ENCODE measurements around the gene PRUNE2. TPM values are rescaled to one million over a fixed set of nuclear protein-coding genes. Genes with fewer than 3 reads are reported as not detected.
"Not testable (repeated sequence)": the region's sequence is repeated elsewhere in the genome, so short reads cannot be mapped to it uniquely, and the experiment has no call there.

PRUNE2 gene
- total RNA-seq, 1 experiment from 2014 or later, result 2.0 TPM

DNA sequence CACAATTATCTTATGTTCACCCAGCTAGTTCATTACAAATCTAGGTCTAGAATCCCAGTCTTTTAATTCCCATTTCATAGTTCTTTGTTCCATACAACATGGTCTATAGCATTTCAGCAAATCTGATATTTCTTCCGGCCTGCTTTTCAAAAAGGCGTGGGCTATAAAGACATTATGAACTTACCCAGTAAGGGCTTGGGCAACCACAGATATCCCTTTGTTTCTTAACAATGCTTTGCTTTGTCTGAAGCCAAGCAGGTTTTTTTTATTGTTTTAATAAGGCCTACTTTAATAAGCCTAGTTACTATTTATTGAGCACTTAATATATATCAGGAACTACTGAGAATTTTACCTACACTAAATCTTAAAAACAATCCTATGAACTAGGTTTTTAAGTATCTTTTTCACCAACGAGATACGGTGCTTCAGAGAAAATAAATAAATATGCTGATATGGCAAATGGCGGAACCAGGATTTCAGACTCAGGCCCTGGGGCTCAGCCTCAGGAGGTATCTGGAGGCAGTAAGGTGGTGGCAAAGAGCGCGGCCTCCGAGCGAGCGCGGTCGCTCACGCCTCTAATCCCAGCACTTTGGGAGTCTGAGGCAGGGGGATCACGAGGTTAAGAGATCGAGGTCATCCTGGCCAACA is 112.0 kb downstream of the PRUNE2 start:
- no peak for DNase-seq (ENCODE audit: low read depth)

DNA sequence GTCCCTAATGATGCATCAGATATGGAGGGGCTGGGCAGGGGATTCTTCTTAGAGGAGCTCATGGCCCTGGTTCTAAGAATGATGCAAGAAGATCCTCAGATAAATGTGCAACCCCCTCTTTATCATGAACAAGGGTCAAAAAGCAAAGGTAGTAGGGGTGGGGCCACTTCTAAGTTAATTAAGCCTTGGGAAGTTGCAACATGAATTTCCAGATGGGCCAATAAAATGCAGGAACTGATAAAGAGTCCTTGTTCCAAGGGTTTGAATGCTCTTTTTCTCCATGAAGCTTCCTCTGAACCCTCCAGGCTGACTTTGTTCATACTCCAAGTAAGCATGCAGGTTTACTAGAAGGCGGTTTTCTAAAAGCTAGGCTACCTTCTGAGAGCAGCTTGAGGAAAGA is 116.1 kb downstream of the PRUNE2 start:
- no peak for DNase-seq (ENCODE audit: low read depth)

DNA sequence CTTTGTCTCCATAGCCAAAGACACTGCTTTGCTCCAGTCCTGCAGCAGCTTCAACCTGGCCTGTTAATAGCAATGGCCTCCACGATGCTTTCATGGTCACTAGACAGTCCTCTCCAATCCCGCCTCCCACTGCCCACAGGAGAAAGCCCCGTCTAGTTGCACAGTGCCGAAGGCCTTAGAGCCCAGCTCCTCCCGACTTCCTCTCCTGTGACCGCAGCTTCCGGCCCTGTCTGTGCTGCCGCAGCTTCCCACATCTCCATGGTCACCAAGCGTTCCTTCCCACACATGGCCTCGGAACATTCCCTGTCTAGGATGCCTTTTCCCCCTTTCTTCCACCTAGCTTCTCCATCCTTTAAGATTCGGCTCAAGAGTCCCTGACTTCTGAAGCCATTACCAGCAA is 118.2 kb downstream of the PRUNE2 start:
- DNase-seq (ENCODE audit: low read depth), result peak; percentile 23

DNA sequence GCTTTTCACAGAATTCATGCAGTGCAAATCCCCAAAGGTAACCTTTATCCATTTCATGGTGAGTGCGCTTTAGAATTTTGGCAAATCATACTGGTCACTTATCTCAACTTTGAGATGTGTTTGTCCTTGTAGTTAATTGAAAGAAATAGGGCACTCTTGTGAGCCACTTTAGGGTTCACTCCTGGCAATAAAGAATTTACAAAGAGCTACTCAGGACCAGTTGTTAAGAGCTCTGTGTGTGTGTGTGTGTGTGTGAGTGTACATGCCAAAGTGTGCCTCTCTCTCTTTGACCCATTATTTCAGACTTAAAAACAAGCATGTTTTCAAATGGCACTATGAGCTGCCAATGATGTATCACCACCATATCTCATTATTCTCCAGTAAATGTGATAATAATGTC is 120.4 kb downstream of the PRUNE2 start:
- no peak for DNase-seq (ENCODE audit: low read depth)

DNA sequence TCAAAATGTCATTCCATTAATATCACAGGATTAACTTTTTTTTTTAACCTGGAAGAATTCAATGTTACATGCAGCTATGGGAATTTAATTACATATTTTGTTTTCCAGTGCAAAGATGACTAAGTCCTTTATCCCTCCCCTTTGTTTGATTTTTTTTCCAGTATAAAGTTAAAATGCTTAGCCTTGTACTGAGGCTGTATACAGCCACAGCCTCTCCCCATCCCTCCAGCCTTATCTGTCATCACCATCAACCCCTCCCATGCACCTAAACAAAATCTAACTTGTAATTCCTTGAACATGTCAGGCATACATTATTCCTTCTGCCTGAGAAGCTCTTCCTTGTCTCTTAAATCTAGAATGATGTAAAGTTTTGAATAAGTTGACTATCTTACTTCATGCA is 121.0 kb downstream of the PRUNE2 start:
- DNase-seq (ENCODE audit: low read depth), result no peak

DNA sequence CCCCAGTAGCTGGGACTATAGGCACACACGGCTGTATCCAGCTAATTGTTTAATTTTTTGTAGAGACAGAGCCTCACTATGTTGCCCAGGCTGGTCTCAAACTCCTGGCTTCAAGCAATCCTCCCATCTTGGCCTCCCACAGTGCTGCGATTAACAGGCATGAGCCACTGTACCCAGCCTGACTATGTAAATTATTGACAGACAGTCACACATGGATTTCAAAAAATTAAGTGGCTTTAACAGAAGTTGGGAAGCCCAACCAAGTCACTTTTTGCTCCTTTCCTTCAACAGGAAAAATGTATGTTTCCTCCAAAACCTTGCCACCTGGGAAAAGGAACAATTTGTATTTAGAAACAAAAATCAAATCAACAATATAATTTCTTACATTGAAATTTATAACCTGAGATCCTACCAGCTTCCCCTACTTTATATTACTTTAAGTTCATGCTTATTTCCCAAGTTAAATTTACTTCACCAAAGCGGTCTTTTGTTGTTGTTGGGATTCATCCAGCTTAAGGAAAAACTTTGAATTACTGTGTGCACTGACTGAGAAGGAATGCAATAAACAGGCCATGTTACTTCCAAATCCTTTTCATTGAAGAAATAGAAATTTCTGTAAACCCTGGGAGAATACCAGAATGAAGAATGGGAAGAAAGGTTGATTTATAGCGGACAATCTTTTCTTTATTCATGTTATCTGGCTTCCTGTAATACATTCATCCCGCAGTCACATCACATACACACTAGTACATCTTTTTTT is 133.0 kb downstream of the PRUNE2 start:
- DNase-seq (ENCODE audit: low read depth), result no peak

- DNase-seq (ENCODE audit: low read depth), result no peak
These were observed 139.8 kb downstream of the PRUNE2 start for GRCh38 chr9:76766126-76766525.

DNA sequence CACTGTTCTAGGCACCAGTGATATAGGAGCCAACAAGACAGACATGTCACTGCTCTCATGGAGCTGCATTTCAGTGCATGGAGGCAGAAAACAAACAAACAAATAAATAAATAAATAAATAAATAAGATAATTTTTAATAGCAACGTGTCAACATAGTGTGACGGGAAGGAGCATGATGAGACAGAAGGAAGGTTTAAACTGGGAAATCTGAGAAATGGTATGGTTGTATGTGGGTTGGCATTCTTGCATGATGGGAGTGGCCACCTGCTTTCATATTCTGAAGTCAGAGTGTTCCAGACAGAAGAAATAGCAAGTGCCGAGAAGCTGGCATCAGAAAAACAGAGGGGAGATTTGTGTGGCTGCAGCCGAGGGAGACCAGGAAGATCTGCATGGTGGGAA is 141.8 kb downstream of the PRUNE2 start, which contains the start of gene PCA3:
PCA3 (plus strand) TSS at position 301 of the 400 bp plus-strand sequence.
- no peak for DNase-seq (ENCODE audit: low read depth)

GRCh38 chr9:76761448-76761847 is 144.5 kb downstream of the PRUNE2 start:
- DNase-seq (ENCODE audit: low read depth), result no peak

- no peak for DNase-seq (ENCODE audit: low read depth)
These were observed 146.2 kb downstream of the PRUNE2 start for GRCh38 chr9:76759732-76760131.

DNA sequence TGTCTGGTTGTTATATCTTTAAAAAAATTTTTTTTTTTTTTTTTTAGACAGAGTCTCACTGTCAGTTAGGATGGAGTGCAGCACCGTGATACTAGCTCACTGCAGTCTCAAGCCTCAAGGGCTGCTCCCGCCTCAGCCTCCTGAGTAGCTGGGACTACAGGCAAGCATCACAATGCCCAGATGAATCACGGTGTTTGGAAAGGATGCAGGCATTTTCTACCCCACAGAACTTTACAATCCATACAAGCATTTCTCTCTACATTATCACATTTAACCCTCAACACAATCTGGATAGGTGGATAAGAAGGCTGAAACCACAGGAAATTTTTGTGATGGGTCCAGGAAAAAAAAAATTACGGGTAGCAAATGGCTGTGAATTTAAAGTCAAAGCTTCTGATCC is 147.4 kb downstream of the PRUNE2 start:
- no peak for DNase-seq (ENCODE audit: low read depth)

DNA sequence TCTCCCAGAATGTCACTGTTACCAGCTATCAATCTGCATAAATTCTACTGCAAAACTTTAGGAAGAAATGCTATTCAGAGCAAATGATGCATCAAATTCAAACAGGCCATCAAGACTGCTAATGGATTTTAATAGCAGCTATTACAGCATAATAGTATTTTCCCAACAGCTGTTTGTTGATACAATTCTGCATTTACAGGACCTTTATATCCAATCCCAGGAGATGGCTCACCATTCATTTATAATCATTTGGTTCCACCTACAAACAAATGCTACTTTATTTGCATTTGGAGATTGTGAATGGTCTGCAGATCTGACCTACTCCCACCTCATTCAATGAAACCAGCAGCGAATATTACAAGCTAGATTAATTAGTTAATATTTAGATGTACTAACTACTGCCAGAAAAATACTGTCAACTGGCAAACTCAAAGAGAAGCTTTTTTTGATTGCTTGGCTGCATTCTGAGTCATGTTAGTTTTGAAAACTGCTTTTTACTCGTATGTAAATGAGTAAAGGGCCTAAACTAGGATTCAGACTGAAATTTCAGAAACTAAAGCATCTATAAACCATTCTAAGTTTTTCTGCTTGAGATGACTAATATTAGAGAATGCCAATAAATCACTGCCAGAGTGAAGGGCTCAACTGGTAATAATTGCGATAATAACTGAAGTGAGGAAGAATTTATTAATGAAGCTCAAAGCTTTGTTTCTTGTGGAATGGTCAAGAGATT is 148.8 kb downstream of the PRUNE2 start:
- DNase-seq (ENCODE audit: low read depth), result no peak

DNA sequence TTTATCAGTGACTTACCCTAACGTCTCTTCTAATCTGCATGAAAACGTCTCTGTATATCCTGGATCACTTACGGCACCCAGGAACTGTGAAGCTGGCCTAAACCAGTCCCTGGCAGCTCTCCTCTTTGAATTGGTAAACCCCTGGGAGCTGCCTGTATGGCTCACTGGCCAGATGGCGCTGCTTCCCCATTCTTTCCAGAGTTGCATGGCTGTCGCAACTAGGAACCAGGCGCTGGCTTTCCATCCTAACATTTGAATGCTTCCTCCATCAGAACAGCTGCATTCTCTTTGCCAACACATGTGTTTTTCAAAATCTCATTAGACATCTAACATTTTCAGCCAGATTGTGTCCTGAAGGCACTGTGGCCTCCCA is 149.7 kb downstream of the PRUNE2 start:
- DNase-seq (ENCODE audit: low read depth), result peak; percentile 25

GRCh38 chr9:76751001-76751400 is 154.9 kb downstream of the PRUNE2 start:
- no peak for DNase-seq (ENCODE audit: low read depth)

- no peak for DNase-seq (ENCODE audit: low read depth)
These were observed 161.6 kb downstream of the PRUNE2 start for GRCh38 chr9:76744336-76744735.

DNA sequence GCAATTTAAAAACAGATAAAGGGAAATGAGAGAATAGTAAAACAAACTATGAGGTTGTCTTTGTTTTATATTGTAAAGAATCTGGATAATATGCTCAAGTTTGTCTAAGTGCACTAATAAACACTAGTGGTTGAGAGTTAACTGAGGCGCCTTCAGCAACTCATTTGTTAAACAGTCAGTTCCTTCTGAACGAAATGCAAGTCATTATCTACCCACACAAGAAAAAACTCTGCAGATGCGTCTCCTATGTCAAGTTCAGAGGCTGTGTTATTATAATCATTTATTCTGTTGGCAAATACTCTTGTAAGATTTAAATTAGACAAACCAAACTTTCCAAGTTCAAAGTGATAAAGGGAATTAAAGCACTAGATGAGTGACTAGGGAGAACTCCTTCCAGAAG is 162.0 kb downstream of the PRUNE2 start:
- no peak for DNase-seq (ENCODE audit: low read depth)

DNA sequence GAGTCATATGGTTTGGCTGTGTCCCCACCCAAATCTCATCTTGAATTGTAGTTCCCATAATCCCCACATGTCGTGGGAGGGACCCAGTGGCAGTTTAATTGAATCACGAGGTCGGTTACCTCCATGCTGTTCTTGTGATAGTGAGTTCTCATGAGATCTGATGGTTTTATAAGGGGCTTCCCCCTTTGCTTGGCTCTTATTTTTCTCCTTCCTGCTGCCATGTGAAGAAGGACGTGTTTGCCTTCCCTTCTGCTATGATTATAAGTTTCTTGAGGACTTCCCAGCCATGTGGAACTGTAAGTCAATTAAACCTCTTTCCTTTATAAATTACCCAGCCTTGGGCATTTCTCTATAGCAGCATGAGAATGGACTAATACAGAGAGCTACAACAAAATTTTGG is 163.0 kb downstream of the PRUNE2 start:
- not testable (repeated sequence) for DNase-seq (ENCODE audit: low read depth)

- DNase-seq (ENCODE audit: low read depth), result no peak
These were observed 164.4 kb downstream of the PRUNE2 start for GRCh38 chr9:76741524-76741923.

- no peak for DNase-seq (ENCODE audit: low read depth)
These were observed 167.5 kb downstream of the PRUNE2 start for GRCh38 chr9:76738402-76738801.

DNA sequence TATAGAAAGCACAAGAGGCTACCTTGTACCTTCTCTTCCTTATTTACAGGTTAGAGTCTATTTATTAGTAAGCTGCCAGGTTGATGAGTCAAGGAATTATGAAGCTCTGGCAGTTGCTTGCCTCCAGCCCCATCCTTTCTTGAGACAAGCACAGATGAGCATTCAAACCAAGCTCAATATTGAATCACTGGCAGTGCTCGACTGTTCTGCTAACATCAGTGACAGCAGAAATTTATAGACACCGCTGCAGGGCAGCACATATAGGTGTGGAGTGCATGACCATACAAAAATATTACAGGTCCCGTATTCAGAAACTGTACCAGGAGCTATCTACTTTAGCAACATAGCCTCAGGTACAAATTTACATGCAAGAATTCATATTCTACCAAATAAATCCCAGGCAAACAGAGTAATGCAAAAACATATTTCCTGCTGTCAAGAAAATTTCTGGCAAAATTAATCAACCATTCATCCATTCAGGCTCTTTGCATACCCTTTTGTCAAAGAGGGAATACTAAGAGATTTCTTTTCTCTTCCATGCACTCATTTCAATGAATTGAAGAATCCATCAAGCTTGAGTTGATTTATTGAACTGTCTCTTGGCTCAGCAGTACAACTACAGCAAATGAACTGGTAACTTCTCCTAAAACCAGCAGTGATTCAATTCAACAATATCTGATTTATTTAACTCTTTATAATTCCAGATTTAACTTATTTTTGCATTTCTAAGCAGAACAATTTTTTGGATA is 168.6 kb downstream of the PRUNE2 start:
- no peak for DNase-seq (ENCODE audit: low read depth)

DNA sequence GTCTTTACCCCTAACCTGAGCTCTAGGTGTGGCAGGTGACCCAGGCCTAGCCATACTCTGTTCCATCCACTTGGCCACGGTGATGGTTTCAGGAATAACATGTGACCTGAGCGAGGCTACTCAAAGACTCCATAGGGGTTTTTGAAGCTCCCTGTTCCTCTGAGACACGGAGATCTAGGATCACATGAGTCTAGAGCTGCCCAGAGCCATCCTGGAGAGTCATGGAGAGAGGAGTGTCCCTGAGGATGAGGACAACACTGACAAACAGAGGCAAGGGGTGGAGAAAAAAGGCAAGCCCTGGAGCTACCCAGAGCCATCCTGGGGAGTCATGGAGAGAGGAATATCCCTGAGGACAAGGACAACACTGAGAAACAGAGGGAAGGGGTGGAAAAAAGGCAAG is 171.2 kb downstream of the PRUNE2 start:
- DNase-seq (ENCODE audit: low read depth), result no peak

- DNase-seq (ENCODE audit: low read depth), result no peak
These were observed 172.8 kb downstream of the PRUNE2 start for GRCh38 chr9:76733096-76733495.
